ENCODE results near the gene ZNF354B.

DNA sequence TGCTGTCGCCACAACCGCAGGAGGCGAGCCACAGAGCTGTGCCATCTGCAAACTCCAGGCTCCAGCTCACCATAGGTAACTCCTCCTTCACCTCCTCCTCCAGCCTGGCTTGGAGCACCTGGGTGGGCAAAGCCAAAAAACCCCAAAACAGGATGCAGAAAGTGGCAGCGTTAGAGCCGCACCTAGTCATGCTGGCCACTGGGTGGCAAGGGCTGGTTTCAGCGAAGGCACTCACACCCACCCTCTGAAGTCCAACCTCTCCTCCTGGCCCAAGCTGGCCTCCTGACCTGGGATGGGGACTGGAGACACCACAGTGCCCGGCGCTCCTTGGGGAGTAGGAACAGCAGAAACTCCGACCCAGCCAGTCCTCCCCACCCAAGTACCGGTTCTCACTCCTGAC, 28.7 kb upstream of the ZNF354B start:
- TF ChIP-seq, protein P1, sequence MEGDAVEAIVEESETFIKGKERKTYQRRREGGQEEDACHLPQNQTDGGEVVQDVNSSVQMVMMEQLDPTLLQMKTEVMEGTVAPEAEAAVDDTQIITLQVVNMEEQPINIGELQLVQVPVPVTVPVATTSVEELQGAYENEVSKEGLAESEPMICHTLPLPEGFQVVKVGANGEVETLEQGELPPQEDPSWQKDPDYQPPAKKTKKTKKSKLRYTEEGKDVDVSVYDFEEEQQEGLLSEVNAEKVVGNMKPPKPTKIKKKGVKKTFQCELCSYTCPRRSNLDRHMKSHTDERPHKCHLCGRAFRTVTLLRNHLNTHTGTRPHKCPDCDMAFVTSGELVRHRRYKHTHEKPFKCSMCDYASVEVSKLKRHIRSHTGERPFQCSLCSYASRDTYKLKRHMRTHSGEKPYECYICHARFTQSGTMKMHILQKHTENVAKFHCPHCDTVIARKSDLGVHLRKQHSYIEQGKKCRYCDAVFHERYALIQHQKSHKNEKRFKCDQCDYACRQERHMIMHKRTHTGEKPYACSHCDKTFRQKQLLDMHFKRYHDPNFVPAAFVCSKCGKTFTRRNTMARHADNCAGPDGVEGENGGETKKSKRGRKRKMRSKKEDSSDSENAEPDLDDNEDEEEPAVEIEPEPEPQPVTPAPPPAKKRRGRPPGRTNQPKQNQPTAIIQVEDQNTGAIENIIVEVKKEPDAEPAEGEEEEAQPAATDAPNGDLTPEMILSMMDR (IDR thresholded peaks at IDR 0.05; ENCODE audit: borderline replicate concordance, extremely low read depth, low read length, poor library complexity, severe bottlenecking) = peak; percentile 39
- no peak for TF ChIP-seq EZH2 (IDR thresholded peaks at IDR 0.05; ENCODE audit: borderline replicate concordance, low read depth, low read length, severe bottlenecking)

Measured in DND-41 (cell line).